Lung (tissue), 12 donors: ENCODE results near the gene DNAJC16. TPM values are rescaled to one million over a fixed set of nuclear protein-coding genes. Genes with fewer than 3 reads are reported as not detected.

ENCODE experiments used
- ATAC-seq: fragments of 200-7000 bp; cut with Tn5 transposase; one replicate; pipeline ENCODE4 v1.9.1; 2020; ENCODE audit warnings: moderate number of reproducible peaks; ENCODE audit not compliant: insufficient read depth, low FRiP score
- DNase-seq, 3 donors: peaks; one replicate each; pipeline ENCODE4 v3.0.0-alpha.2; 2013 to 2017
- H3K27ac ChIP-seq, 2 donors: one replicate each; pipeline ENCODE4 v1.5.1; 2013; ENCODE audit warnings: mild to moderate bottlenecking in 2 of 2, moderate library complexity in 2 of 2, control low read depth in 1 of 2, inconsistent platforms in 1 of 2, low read depth in 1 of 2, low read length in 1 of 2
- H3K27me3 ChIP-seq, 3 donors: one replicate each; pipeline ENCODE4 v1.5.1; 2013; ENCODE audit warnings: low read length in 2 of 3; ENCODE audit not compliant: control insufficient read depth in 3 of 3, insufficient read depth in 3 of 3
- H3K36me3 ChIP-seq, 4 donors: one replicate each; pipeline ENCODE4 v1.5.1; 2013; ENCODE audit warnings: low read length in 4 of 4, mild to moderate bottlenecking in 1 of 4, moderate library complexity in 1 of 4; ENCODE audit not compliant: control insufficient read depth in 4 of 4, insufficient read depth in 4 of 4
- H3K4me1 ChIP-seq, 5 donors: one replicate each; pipeline ENCODE4 v1.5.1; 2013; ENCODE audit warnings: low read length in 5 of 5, mild to moderate bottlenecking in 2 of 5, moderate library complexity in 1 of 5; ENCODE audit not compliant: control insufficient read depth in 5 of 5, insufficient read depth in 5 of 5
- H3K4me3 ChIP-seq: one replicate; pipeline ENCODE4 v1.5.1; 2013; ENCODE audit warnings: mild to moderate bottlenecking, control low read depth, moderate library complexity
- H3K9ac ChIP-seq, 2 donors: one replicate each; pipeline ENCODE4 v1.5.1; 2013; ENCODE audit warnings: low read length in 2 of 2, control low read depth in 1 of 2; ENCODE audit not compliant: insufficient read depth in 1 of 2
- H3K9me3 ChIP-seq, 4 donors: one replicate each; pipeline ENCODE4 v1.5.1; 2013; ENCODE audit warnings: low read length in 3 of 4, mild to moderate bottlenecking in 1 of 4, moderate library complexity in 1 of 4; ENCODE audit not compliant: control insufficient read depth in 4 of 4, insufficient read depth in 3 of 4
- WGBS, 2 donors: extraction: QIAGEN DNeasy Blood & Tissue Kit; methylation state at CpG; one replicate each; pipeline ENCODE4 v1.1.7; 2013; 5-methylcytosine and 5-hydroxymethylcytosine counted together
- polyA plus RNA-seq, 2 donors: library from polyadenylated mRNA; stranded (reverse); fragments of 200-250 nt; gene quantifications; one replicate each; pipeline ENCODE4 v1.2.1, GENCODE V29; 2013
- total RNA-seq, 2 donors: library from RNA; depleted of rRNA in 1 of 2; stranded (reverse); fragments of >200 nt in 1 of 2; gene quantifications; one replicate each; pipeline ENCODE4 v1.2.1, GENCODE V29; 2014 to 2021
- TF ChIP-seq, protein P1 (sequence below): IDR thresholded peaks from 2 replicates; pipeline ENCODE4 v1.5.1; 2012; ENCODE audit warnings: mild to moderate bottlenecking; ENCODE audit errors: control extremely low read depth, extremely low read depth
- donor health status: control.
- donor health status: control.
- donor health status: Bipolar disorder and iron deficiency.
- donor health status: healthy.
- donor health status: DM: yes; HTN: yes; CAD: no.

Gene DNAJC16
- total and polyA plus RNA-seq, 4 donors, result 4.8 to 28.8 (median 12.8) TPM

GRCh38 chr1:15622712-15623373, 96.2 kb downstream of the DNAJC16 start:
- Histone ChIP-seq H3K27ac (no peak overlapping the region), H3K4me1 (peaks cover 7 to 67% (median 35%) of the 10 kb centered on the region in 5 donors), H3K36me3 (peaks cover under 1 to 8% (median 6%) of the 10 kb centered on the region in 4 donors), H3K4me3 (no peak overlapping the region), H3K27me3 (no peaks in the 10 kb centered on the region), H3K9ac (no peak overlapping the region), H3K9me3 (no peaks in the 10 kb centered on the region)
- TF ChIP-seq, protein P1, sequence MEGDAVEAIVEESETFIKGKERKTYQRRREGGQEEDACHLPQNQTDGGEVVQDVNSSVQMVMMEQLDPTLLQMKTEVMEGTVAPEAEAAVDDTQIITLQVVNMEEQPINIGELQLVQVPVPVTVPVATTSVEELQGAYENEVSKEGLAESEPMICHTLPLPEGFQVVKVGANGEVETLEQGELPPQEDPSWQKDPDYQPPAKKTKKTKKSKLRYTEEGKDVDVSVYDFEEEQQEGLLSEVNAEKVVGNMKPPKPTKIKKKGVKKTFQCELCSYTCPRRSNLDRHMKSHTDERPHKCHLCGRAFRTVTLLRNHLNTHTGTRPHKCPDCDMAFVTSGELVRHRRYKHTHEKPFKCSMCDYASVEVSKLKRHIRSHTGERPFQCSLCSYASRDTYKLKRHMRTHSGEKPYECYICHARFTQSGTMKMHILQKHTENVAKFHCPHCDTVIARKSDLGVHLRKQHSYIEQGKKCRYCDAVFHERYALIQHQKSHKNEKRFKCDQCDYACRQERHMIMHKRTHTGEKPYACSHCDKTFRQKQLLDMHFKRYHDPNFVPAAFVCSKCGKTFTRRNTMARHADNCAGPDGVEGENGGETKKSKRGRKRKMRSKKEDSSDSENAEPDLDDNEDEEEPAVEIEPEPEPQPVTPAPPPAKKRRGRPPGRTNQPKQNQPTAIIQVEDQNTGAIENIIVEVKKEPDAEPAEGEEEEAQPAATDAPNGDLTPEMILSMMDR, result no peak
- 66 to 73% methylated on average over 7 of the region's 7 CpGs for WGBS, 2 donors
- no peak for ATAC-seq
- DNase-seq, result peak in 2 of 3 donors; percentile 11 to 22

GRCh38 chr1:15623435-15623834, 96.8 kb downstream of the DNAJC16 start:
- H3K36me3 ChIP-seq, result peaks cover 0 to 8% (median 6%) of the 10 kb centered on the region in 4 donors
- TF ChIP-seq, protein P1, result no peak
- peaks cover 7 to 73% (median 38%) of the 10 kb centered on the region in 5 donors for H3K4me1 ChIP-seq

GRCh38 chr1:15624133-15624714, 97.6 kb downstream of the DNAJC16 start:
- Histone ChIP-seq H3K9ac (no peak overlapping the region), H3K4me1 (peaks cover 5 to 68% (median 33%) of the 10 kb centered on the region in 5 donors), H3K36me3 (peaks cover 0 to 8% (median 6%) of the 10 kb centered on the region in 4 donors), H3K27ac (no peak overlapping the region), H3K27me3 (no peaks in the 10 kb centered on the region), H3K9me3 (no peaks in the 10 kb centered on the region), H3K4me3 (no peak overlapping the region)
- DNase-seq (no peak), ATAC-seq (no peak)
- 95 to 96% methylated on average over 3 of the region's 3 CpGs for WGBS, 2 donors
- TF ChIP-seq, protein P1, result no peak

More at GRCh38 chr1:15623435-15623834, 96.8 kb downstream of the DNAJC16 start:
- H3K9ac ChIP-seq, result no peak overlapping the region
- ATAC-seq, result no peak
- H3K27ac ChIP-seq, result no peak overlapping the region
- WGBS, 2 donors, result 70 to 87% methylated on average over 6 of the region's 6 CpGs
- H3K4me3 ChIP-seq, result no peak overlapping the region
- H3K9me3 ChIP-seq, result no peaks in the 10 kb centered on the region
- DNase-seq, result no peak
- no peaks in the 10 kb centered on the region for H3K27me3 ChIP-seq
